A549 (cell line): Measurements from ENCODE around the gene HOXA10. TPM values are rescaled to one million over a fixed set of nuclear protein-coding genes. Genes with fewer than 3 reads are reported as not detected.

Experiments
- ATAC-seq, 2 experiments: fragments of 200-7000 bp in 1 of 2; fragments of >200 bp in 1 of 2; cut with Nextera tagmentation in 1 of 2; cut with Tn5 transposase in 1 of 2; 3 replicates each; pipeline versions ENCODE4 v1.8.0 to v1.9.1; 2018 to 2020; ENCODE audit warnings: mild to moderate bottlenecking in 1 of 2, moderate library complexity in 1 of 2
- CTCF ChIA-PET: fragments of 300-600 bp; sonication (Branson Sonifier 250); formaldehyde crosslinking; extraction: SDS; loops from one replicate; lab custom pipeline; 2021; ENCODE audit warnings: antibody characterized with exemption, inconsistent platforms; lab: Yijun Ruan, JAX
- POLR2A ChIA-PET: fragments of 350-600 bp; formaldehyde crosslinking; extraction: SDS; loops from one replicate; lab custom pipeline; 2021; ENCODE audit warnings: antibody characterized with exemption, inconsistent platforms; lab: Yijun Ruan, JAX
- DNase-seq, 2 experiments: peaks; one replicate each; pipeline versions ENCODE4 v3.0.0 to v3.0.0-alpha.2; 2011 to 2016; ENCODE audit warnings: low read depth in 1 of 2, low spot score in 1 of 2
- FAIRE-seq: peaks from 2 replicates; lab custom pipeline; 2011; peaks lifted over from hg19 to GRCh38; lab: Jason Lieb, UNC
- H3K27ac ChIP-seq, 2 experiments: fragments of >200 bp; sonication (Bioruptor Twin); formaldehyde crosslinking; 3 replicates each; pipeline ENCODE4 v1.5.1; 2016 to 2017
- H3K4me1 ChIP-seq: fragments of >200 bp; sonication (Bioruptor Twin); formaldehyde crosslinking; 3 replicates; pipeline ENCODE4 v1.6.1; 2016
- H3K4me2 ChIP-seq: fragments of >200 bp; sonication (Bioruptor Twin); formaldehyde crosslinking; 3 replicates; pipeline ENCODE4 v1.6.1; 2016
- H3K4me3 ChIP-seq: fragments of >200 bp; sonication (Bioruptor Twin); formaldehyde crosslinking; 3 replicates; pipeline ENCODE4 v1.5.1; 2016
- H3K9me3 ChIP-seq: fragments of >200 bp; sonication (Bioruptor Twin); formaldehyde crosslinking; 3 replicates; pipeline ENCODE4 v1.6.1; 2016
- E2F6 ChIP-seq: IDR thresholded peaks from 2 replicates; pipeline ENCODE4 v1.6.1; 2012; ENCODE audit warnings: low read depth, borderline replicate concordance
- JUNB ChIP-seq: fragments of >200 bp; sonication (Bioruptor Twin); formaldehyde crosslinking; IDR thresholded peaks from 2 replicates; pipeline ENCODE4 v1.6.1; 2016
- MAFK ChIP-seq: fragments of 450-650 bp; IDR thresholded peaks from 2 replicates; pipeline ENCODE4 v1.6.1; 2014; ENCODE audit not compliant: partially characterized antibody
- MYC ChIP-seq: IDR thresholded peaks from 2 replicates; pipeline ENCODE4 v1.6.1; 2012; ENCODE audit warnings: mild to moderate bottlenecking, inconsistent platforms, low read length, improper control_type of control experiment, borderline replicate concordance
- NFE2L2 ChIP-seq: fragments of 150-350 bp; conservative IDR thresholded peaks from 2 replicates; pipeline ENCODE4 v1.6.1; 2014; ENCODE audit warnings: low read length
- PHF8 ChIP-seq: fragments of 200-600 bp; sonication (generic); IDR thresholded peaks from 2 replicates; pipeline ENCODE4 v1.6.1; 2016; ENCODE audit warnings: low read depth, mild to moderate bottlenecking, antibody characterized with exemption, moderate library complexity, borderline replicate concordance
- POLR2A ChIP-seq: IDR thresholded peaks from 2 replicates; pipeline ENCODE4 v1.6.1; 2012; ENCODE audit warnings: mild to moderate bottlenecking, low read length
- RARB ChIP-seq: fragments of 250-450 bp; sonication (Bioruptor Pico); IDR thresholded peaks from 2 replicates; pipeline ENCODE4 v1.8.0; 2021; ENCODE audit warnings: mild to moderate bottlenecking, moderate library complexity
- REST ChIP-seq: fragments of 200-600 bp; sonication (generic); IDR thresholded peaks from 2 replicates; pipeline ENCODE4 v1.6.1; 2016; ENCODE audit warnings: antibody characterized with exemption, mild to moderate bottlenecking, moderate library complexity
- RNF2 ChIP-seq: fragments of 200-600 bp; sonication (generic); IDR thresholded peaks from 2 replicates; pipeline ENCODE4 v1.6.1; 2016; ENCODE audit warnings: low read depth, mild to moderate bottlenecking, antibody characterized with exemption, moderate library complexity, borderline replicate concordance
- TP53 ChIP-seq: fragments of 250-450 bp; sonication (Bioruptor Pico); IDR thresholded peaks from 2 replicates; pipeline ENCODE4 v1.5.0; 2021; ENCODE audit warnings: mild to moderate bottlenecking, moderate library complexity
- WGBS: methylation state at CpG from one replicate; pipeline ENCODE4 v1.1.6; 2017; ENCODE audit errors: missing lambda C conversion rate; 5-methylcytosine and 5-hydroxymethylcytosine counted together
- polyA plus RNA-seq, 4 experiments: library from polyadenylated mRNA; depleted of rRNA in 3 of 4; stranded (reverse); fragments of >200 nt; fragmentation: RNase III in 1 of 4; extraction: RNeasy Plus Mini Kit Qiagen cat#74134 plus additional on column Dnase treatment in 1 of 4; gene quantifications; 2 replicates in 3 of 4; 3 replicates in 1 of 4; pipeline ENCODE4 v1.2.3, GENCODE V29; 2011 to 2017
- TF ChIP-seq, protein P1 (sequence below): fragments of 450-650 bp; IDR thresholded peaks from 2 replicates; pipeline ENCODE4 v1.6.1; 2014; ENCODE audit warnings: antibody characterized with exemption
- TF ChIP-seq, protein P2 (sequence below): fragments of >200 bp; sonication (Bioruptor Twin); formaldehyde crosslinking; IDR thresholded peaks from 2 replicates; pipeline ENCODE4 v1.6.1; 2016
- TF ChIP-seq, protein P3 (sequence below): IDR thresholded peaks from 2 replicates; pipeline ENCODE4 v1.6.1; 2012

The HOXA10 gene
- polyA plus RNA-seq, 2 of the 4 experiments (the other 2 are of a cell fraction) = 5.2 to 7.7 TPM

- ATAC-seq = no peak
- peaks cover 4% of the 10 kb centered on the region; the same call in 1 of the 3 replicates for H3K4me1 ChIP-seq
Measured at GRCh38 chr7:27166531-27167505, 7.3 kb downstream of the HOXA10 start.

DNA sequence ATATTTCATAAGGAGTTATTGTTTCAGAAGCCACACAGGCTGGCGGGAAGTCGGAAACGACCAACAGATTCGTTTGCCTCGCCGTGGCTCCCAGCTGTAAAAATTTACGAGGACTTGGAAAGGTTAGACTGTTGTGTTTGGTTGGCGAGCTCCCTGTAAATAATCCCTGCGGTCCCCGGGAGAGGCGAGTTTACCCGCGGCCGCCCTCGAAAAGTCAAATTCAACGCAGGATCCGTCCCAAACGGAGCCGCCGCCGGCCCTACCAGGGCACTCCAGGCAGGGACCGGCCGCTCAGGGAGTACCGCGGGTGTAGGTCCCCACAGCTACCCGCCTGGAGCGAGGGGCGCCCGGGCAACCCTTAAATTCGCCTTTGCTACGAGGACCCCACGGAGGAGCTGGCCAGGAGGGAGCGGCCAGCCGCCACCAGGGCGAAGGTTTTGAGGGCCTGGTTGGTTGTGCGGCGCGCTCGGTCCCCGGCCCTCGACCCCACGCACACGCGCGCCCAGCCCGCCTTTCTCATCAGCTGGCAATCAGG lies 8.1 kb downstream of the HOXA10 start:
- CTCF ChIA-PET = interaction anchor here (0.7 to 7.0 kb wide), 7 partner anchors 9 to 1273 kb away, joined by 3 to 160 read pairs (median 3); partner anchors contain the start of genes HOXA5, HOXA6 and HOXA7
- no peak overlapping the region for H3K4me3 ChIP-seq
- no peak overlapping the region for H3K27ac ChIP-seq
- 93% methylated on average over 26 of the region's 46 CpGs for WGBS
- no peak for TF ChIP-seq RARB (CRISPR knock-in tag)
- no peak for TF ChIP-seq PHF8
- TF ChIP-seq MAFK = no peak
- TF ChIP-seq, protein P1, sequence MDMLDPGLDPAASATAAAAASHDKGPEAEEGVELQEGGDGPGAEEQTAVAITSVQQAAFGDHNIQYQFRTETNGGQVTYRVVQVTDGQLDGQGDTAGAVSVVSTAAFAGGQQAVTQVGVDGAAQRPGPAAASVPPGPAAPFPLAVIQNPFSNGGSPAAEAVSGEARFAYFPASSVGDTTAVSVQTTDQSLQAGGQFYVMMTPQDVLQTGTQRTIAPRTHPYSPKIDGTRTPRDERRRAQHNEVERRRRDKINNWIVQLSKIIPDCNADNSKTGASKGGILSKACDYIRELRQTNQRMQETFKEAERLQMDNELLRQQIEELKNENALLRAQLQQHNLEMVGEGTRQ = no peak
- TF ChIP-seq TP53 (CRISPR knock-in tag) = no peak
- no peak for TF ChIP-seq POLR2A
- no peak for TF ChIP-seq E2F6
- TF ChIP-seq, protein P2, sequence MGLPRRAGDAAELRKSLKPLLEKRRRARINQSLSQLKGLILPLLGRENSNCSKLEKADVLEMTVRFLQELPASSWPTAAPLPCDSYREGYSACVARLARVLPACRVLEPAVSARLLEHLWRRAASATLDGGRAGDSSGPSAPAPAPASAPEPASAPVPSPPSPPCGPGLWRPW = no peak
- TF ChIP-seq REST = no peak
- TF ChIP-seq RNF2 = no peak
- no peak for TF ChIP-seq MYC
- TF ChIP-seq, all 56 proteins: peak for 0
- POLR2A ChIA-PET = no interaction called here
- ATAC-seq (no peak), DNase-seq (no peak), FAIRE-seq (no peak)
- Histone ChIP-seq H3K4me1 (peaks cover 7% of the 10 kb centered on the region; the same call in 1 of the 3 replicates), H3K4me2 (no peak overlapping the region), H3K9me3 (no peaks in the 10 kb centered on the region)

More at GRCh38 chr7:27166531-27167505, 7.3 kb downstream of the HOXA10 start:
- ChIA-PET CTCF (interaction anchor here (0.7 to 7.0 kb wide), 7 partner anchors 10 to 1274 kb away, joined by 3 to 160 read pairs (median 3); partner anchors contain the start of genes HOXA5, HOXA6 and HOXA7), POLR2A (no interaction called here)
- no peak overlapping the region for H3K4me3 ChIP-seq
- TF ChIP-seq RARB (CRISPR knock-in tag) = no peak
- no peak for TF ChIP-seq PHF8
- TF ChIP-seq JUNB = no peak
- no peak for TF ChIP-seq NFE2L2
- TF ChIP-seq, protein P3, sequence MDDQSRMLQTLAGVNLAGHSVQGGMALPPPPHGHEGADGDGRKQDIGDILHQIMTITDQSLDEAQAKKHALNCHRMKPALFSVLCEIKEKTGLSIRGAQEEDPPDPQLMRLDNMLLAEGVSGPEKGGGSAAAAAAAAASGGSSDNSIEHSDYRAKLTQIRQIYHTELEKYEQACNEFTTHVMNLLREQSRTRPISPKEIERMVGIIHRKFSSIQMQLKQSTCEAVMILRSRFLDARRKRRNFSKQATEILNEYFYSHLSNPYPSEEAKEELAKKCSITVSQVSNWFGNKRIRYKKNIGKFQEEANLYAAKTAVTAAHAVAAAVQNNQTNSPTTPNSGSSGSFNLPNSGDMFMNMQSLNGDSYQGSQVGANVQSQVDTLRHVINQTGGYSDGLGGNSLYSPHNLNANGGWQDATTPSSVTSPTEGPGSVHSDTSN = no peak
- 94% methylated on average over 50 of the region's 50 CpGs for WGBS
- FAIRE-seq (no peak), DNase-seq (no peak)
- H3K27ac ChIP-seq = no peak overlapping the region
- no peak overlapping the region for H3K4me2 ChIP-seq
- no peaks in the 10 kb centered on the region for H3K9me3 ChIP-seq
